Breast epithelium (tissue), 3 donors: Measurements from ENCODE around the gene RALGAPA1.

Experiments
- POLR2AphosphoS5 ChIP-seq, 3 donors: sonication (generic); formaldehyde crosslinking; IDR thresholded peaks; one replicate each; pipeline ENCODE4 v1.6.1; 2017; ENCODE audit warnings: antibody characterized with exemption in 3 of 3
- TF ChIP-seq, protein P1 (sequence below), 3 donors: fragments of 450-650 bp; IDR thresholded peaks; one replicate each; pipeline ENCODE4 v1.5.1; 2016 to 2017; ENCODE audit warnings: antibody characterized with exemption in 3 of 3, mild to moderate bottlenecking in 3 of 3, moderate library complexity in 3 of 3

- TF ChIP-seq, protein P1, sequence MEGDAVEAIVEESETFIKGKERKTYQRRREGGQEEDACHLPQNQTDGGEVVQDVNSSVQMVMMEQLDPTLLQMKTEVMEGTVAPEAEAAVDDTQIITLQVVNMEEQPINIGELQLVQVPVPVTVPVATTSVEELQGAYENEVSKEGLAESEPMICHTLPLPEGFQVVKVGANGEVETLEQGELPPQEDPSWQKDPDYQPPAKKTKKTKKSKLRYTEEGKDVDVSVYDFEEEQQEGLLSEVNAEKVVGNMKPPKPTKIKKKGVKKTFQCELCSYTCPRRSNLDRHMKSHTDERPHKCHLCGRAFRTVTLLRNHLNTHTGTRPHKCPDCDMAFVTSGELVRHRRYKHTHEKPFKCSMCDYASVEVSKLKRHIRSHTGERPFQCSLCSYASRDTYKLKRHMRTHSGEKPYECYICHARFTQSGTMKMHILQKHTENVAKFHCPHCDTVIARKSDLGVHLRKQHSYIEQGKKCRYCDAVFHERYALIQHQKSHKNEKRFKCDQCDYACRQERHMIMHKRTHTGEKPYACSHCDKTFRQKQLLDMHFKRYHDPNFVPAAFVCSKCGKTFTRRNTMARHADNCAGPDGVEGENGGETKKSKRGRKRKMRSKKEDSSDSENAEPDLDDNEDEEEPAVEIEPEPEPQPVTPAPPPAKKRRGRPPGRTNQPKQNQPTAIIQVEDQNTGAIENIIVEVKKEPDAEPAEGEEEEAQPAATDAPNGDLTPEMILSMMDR (IDR thresholded peaks at IDR 0.05): no peak
- TF ChIP-seq POLR2AphosphoS5 (IDR thresholded peaks at IDR 0.05): no peak
Measured at GRCh38 chr14:35594616-35595015, 214.5 kb downstream of the RALGAPA1 start.
